GM12874 (cell line): ENCODE results near the gene CSAG1.
"Not testable (repeated sequence)": the region's sequence is repeated elsewhere in the genome, so short reads cannot be mapped to it uniquely, and the experiment has no call there.

Experiments
- CTCF ChIP-seq: IDR thresholded peaks from 2 replicates; pipeline ENCODE4 v1.5.1; 2011; ENCODE audit warnings: low read depth, mild to moderate bottlenecking, control low read depth, low read length, moderate library complexity; ENCODE audit not compliant: insufficient read depth

CSAG1 gene

GRCh38 chrX:152733261-152733975 is at the start of gene CSAG1, which contains the start of gene MAGEA12:
Gene CSAG1 (minus strand): TSS chrX:152733721. CDS start chrX:152732460, 1,261 bp downstream.
Gene MAGEA12 (plus strand): TSS chrX:152733757. CDS start chrX:152736162, 2,405 bp downstream.
- TF ChIP-seq CTCF: no peak

- TF ChIP-seq CTCF: not testable (repeated sequence)
These were observed 36.2 kb upstream of the CSAG1 start, which contains the start of gene MAGEA6 for GRCh38 chrX:152769549-152770289. Gene MAGEA6 (minus strand): TSS chrX:152769689. CDS start chrX:152767650, 2,039 bp downstream.

GRCh38 chrX:152758918-152759317 is 25.4 kb upstream of the CSAG1 start, which contains the start of gene CSAG3:
Gene CSAG3 (plus strand): TSS chrX:152759218.
- not testable (repeated sequence) for TF ChIP-seq CTCF

GRCh38 chrX:152753686-152754650 is 20.4 kb upstream of the CSAG1 start, which contains the start of gene MAGEA2:
Gene MAGEA2 (minus strand): TSS chrX:152753842. CDS start chrX:152751363, 2,479 bp downstream.
- not testable (repeated sequence) for TF ChIP-seq CTCF

GRCh38 chrX:152738560-152738959 is 5.0 kb upstream of the CSAG1 start:
- no peak for TF ChIP-seq CTCF

GRCh38 chrX:152735860-152736511 is 2.5 kb upstream of the CSAG1 start:
- TF ChIP-seq CTCF: no peak
